HL-60 (cell line): ENCODE data around the gene ARHGAP18.

Experiments used
- DNase-seq, 2 experiments: peaks; one replicate each; pipeline ENCODE4 v3.0.0-alpha.2; 2010 to 2020; ENCODE audit warnings: low read depth in 1 of 2, low spot score in 1 of 2
- H3K27ac ChIP-seq: fragments of 250-450 bp; sonication (Bioruptor Pico); replicated peaks from 2 replicates; pipeline ENCODE4 v1.5.1; 2020; ENCODE audit warnings: mild to moderate bottlenecking, moderate library complexity
- H3K27me3 ChIP-seq: fragments of 250-450 bp; sonication (Bioruptor Pico); 2 replicates; pipeline ENCODE4 v1.5.1; 2021; ENCODE audit warnings: mild to moderate bottlenecking, moderate library complexity; ENCODE audit not compliant: insufficient read depth, poor library complexity, severe bottlenecking
- H3K4me3 ChIP-seq: replicated peaks from 2 replicates; pipeline ENCODE4 v1.5.1; 2011; ENCODE audit warnings: mild to moderate bottlenecking, control low read depth, low read length; ENCODE audit not compliant: insufficient read depth
- CTCF ChIP-seq: IDR thresholded peaks from one replicate; pipeline ENCODE4 v1.5.1; 2011; ENCODE audit warnings: low read length, control low read depth, inconsistent platforms; ENCODE audit not compliant: insufficient read depth
- GABPA ChIP-seq: IDR thresholded peaks from 2 replicates; pipeline ENCODE4 v1.6.1; 2012; ENCODE audit warnings: low read depth
- POLR2AphosphoS5 ChIP-seq: IDR thresholded peaks from 2 replicates; pipeline ENCODE4 v1.6.1; 2012; ENCODE audit warnings: low read depth
- REST ChIP-seq: IDR thresholded peaks from 2 replicates; pipeline ENCODE4 v1.6.1; 2012; ENCODE audit warnings: low read depth; ENCODE audit not compliant: insufficient replicate concordance
- SPI1 ChIP-seq: IDR thresholded peaks from 2 replicates; pipeline ENCODE4 v1.6.1; 2012; ENCODE audit warnings: low read depth, mild to moderate bottlenecking, borderline replicate concordance

The ARHGAP18 gene

GRCh38 chr6:129653229-129653628, 56.7 kb downstream of the ARHGAP18 start:
- H3K4me3 ChIP-seq: no peak overlapping the region
- H3K27me3 ChIP-seq: no peaks in the 10 kb centered on the region
- TF ChIP-seq REST (no peak), SPI1 (no peak), POLR2AphosphoS5 (no peak), GABPA (no peak), CTCF (no peak)
- H3K27ac ChIP-seq: no peak overlapping the region
- DNase-seq: no peak

GRCh38 chr6:129651291-129651691, 58.7 kb downstream of the ARHGAP18 start:
- DNase-seq: no peak
- Histone ChIP-seq H3K27me3 (no peaks in the 10 kb centered on the region), H3K27ac (no peak overlapping the region), H3K4me3 (no peak overlapping the region)
- no peak for TF ChIP-seq POLR2AphosphoS5
- no peak for TF ChIP-seq CTCF
- TF ChIP-seq SPI1: no peak
- TF ChIP-seq REST: no peak
- no peak for TF ChIP-seq GABPA

- Histone ChIP-seq H3K4me3 (no peak overlapping the region), H3K27ac (no peak overlapping the region)
- no peak for TF ChIP-seq CTCF
- TF ChIP-seq SPI1: no peak
- no peak for TF ChIP-seq REST
- TF ChIP-seq GABPA: no peak
- TF ChIP-seq POLR2AphosphoS5: no peak
These were observed 61.0 kb downstream of the ARHGAP18 start for GRCh38 chr6:129648819-129649491.

More at GRCh38 chr6:129648819-129649491, 61.0 kb downstream of the ARHGAP18 start:
- DNase-seq: no peak
- H3K27me3 ChIP-seq: no peaks in the 10 kb centered on the region
